ENCODE results near the gene AHSA1. TPM values are rescaled to one million over a fixed set of nuclear protein-coding genes. Genes with fewer than 3 reads are reported as not detected.

The AHSA1 gene
- total RNA-seq, 1 experiment from 2014 or later, result 190 TPM

DNA sequence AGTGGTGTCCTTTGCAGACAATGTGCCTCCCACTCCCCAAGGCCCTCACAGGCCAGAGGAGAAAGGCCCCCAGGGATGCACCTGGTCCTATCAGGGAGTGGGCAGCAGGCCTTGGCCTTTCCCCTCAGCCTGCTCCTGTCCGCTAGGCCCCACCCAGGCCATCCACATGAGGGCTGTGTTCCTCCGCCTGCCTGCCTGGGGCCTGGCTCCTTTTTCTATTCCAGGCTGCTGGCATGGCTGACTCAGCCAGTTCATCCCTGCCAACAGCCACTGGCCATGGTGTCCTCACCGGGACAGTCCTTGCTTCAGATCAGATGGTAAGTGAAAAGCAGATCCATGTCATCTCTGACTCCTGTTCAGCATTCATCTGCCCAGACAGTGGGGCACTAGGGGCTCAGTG is 27.4 kb downstream of the AHSA1 start:
- Histone ChIP-seq H3T11ph (ENCODE audit: low read length) (no peak overlapping the region), H3K27ac (ENCODE audit: insufficient read length, low read depth, low read length) (no peak overlapping the region), H3K4me2 (ENCODE audit: insufficient read depth, insufficient read length, low read length) (no peak overlapping the region), H3K23me2 (ENCODE audit: insufficient read length, low read depth, low read length, poor library complexity, severe bottlenecking) (no peaks in the 10 kb centered on the region), H2BK20ac (ENCODE audit: low read depth, low read length, poor library complexity, severe bottlenecking) (no peak overlapping the region), H3K14ac (ENCODE audit: insufficient read depth, low read length) (no peak overlapping the region), H4K5ac (ENCODE audit: insufficient read length, low read depth, low read length) (no peak overlapping the region), H3K4ac (ENCODE audit: low read depth, low read length) (no peak overlapping the region), H3K9me3 (ENCODE audit: control insufficient read depth, low read depth, low read length) (no peaks in the 10 kb centered on the region), H4K91ac (ENCODE audit: insufficient read length, low read depth, low read length) (no peak overlapping the region), H2AK5ac (ENCODE audit: insufficient read length, low read length) (no peak overlapping the region), H4K20me1 (ENCODE audit: control insufficient read depth, insufficient read depth, insufficient read length) (no peaks in the 10 kb centered on the region), H3K23ac (ENCODE audit: insufficient read length, low read depth, low read length) (no peak overlapping the region), H3K18ac (ENCODE audit: insufficient read length, low read depth, low read length) (no peak overlapping the region), H3K9ac (ENCODE audit: extremely low read depth, insufficient read length, low read length) (no peak overlapping the region), H2BK5ac (ENCODE audit: insufficient read length, low read length) (no peak overlapping the region), H3K27me3 (ENCODE audit: insufficient read depth, low read length) (no peaks in the 10 kb centered on the region), H2AFZ (ENCODE audit: low read length) (no peak overlapping the region), H2BK120ac (ENCODE audit: low read depth, low read length, poor library complexity, severe bottlenecking) (no peak overlapping the region), H3K4me1 (ENCODE audit: insufficient read depth, low read length) (no peaks in the 10 kb centered on the region), H3K79me2 (ENCODE audit: insufficient read depth, low read length) (no peaks in the 10 kb centered on the region), H3K56ac (ENCODE audit: insufficient read length, low read depth, low read length) (no peak overlapping the region), H2BK15ac (ENCODE audit: low read depth, low read length) (no peak overlapping the region), H4K8ac (replicated peaks; ENCODE audit: insufficient read length, low read depth, low read length) (no peak overlapping the region), H3K79me1 (ENCODE audit: insufficient read depth, low read depth, low read length, poor library complexity, severe bottlenecking) (no peaks in the 10 kb centered on the region), H2BK12ac (ENCODE audit: insufficient read length, low read depth, low read length) (no peak overlapping the region)
- H3K4me3 Mint-ChIP-seq, result no peak overlapping the region
- TF ChIP-seq, protein P1, sequence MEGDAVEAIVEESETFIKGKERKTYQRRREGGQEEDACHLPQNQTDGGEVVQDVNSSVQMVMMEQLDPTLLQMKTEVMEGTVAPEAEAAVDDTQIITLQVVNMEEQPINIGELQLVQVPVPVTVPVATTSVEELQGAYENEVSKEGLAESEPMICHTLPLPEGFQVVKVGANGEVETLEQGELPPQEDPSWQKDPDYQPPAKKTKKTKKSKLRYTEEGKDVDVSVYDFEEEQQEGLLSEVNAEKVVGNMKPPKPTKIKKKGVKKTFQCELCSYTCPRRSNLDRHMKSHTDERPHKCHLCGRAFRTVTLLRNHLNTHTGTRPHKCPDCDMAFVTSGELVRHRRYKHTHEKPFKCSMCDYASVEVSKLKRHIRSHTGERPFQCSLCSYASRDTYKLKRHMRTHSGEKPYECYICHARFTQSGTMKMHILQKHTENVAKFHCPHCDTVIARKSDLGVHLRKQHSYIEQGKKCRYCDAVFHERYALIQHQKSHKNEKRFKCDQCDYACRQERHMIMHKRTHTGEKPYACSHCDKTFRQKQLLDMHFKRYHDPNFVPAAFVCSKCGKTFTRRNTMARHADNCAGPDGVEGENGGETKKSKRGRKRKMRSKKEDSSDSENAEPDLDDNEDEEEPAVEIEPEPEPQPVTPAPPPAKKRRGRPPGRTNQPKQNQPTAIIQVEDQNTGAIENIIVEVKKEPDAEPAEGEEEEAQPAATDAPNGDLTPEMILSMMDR (conservative IDR thresholded peaks at IDR 0.05), result no peak
- DNase-seq, result no peak
- no peak overlapping the region for H3K27ac Mint-ChIP-seq
- no peaks in the 10 kb centered on the region for H3K4me1 Mint-ChIP-seq
- no peaks in the 10 kb centered on the region; a peak in 1 of 7 replicates for H3K36me3 Mint-ChIP-seq (ENCODE audit: insufficient read depth in 1 of 3, low read depth in 3 of 3)
- no CpG with 5 or more reads among the region's 3 CpGs for WGBS (ENCODE audit: extremely low coverage, insufficient read length, low lambda C conversion rate)
- no peaks in the 10 kb centered on the region for H3K9me3 Mint-ChIP-seq
- H3K27me3 Mint-ChIP-seq (ENCODE audit: low read depth), result peaks cover 2% of the 10 kb centered on the region; the same call in 1 of the 2 replicates
